ENCODE data around the gene CHKB. TPM values are rescaled to one million over a fixed set of nuclear protein-coding genes. Genes with fewer than 3 reads are reported as not detected.

Gene CHKB
- total and polyA plus RNA-seq, 7 donors, result 11.5 to 25.2 (median 13.6) TPM

DNA sequence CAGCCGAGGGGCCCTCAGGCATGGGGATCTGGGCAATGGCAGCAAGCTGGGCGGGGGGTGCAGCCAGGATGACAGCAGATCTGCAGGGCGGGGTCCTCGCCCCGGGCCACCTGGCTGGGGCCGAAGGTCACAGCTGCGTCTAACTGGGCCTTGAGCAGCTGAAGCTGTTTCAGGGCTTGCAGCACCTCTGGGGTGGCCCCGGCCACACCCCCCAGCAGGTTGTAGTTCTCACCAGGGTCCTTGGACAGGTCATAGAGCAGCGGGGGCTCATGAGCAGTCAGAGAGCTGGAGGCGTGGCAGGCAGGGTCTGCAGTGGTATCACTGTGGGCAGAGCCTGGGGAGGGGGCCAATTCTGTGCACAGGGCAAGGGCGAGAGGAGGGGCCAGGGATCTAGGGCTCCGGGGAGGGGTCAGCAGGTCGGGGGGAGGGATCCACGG lies 42.5 kb upstream of the CHKB start:
- Histone ChIP-seq H3K27me3 (ENCODE audit: insufficient read depth in 3 of 3, low read length in 2 of 3) (no peaks in the 10 kb centered on the region), H3K27ac (no peak overlapping the region), H3K9me3 (no peaks in the 10 kb centered on the region), H3K36me3 (ENCODE audit: insufficient read depth in 1 of 2, low read depth in 1 of 2) (peaks cover 0 to 17% of the 10 kb centered on the region in 2 donors), H3K4me1 (peaks cover 33% of the 10 kb centered on the region), H3K4me3 (no peak overlapping the region)
- DNase-seq (peak in 1 of 2 donors; percentile 54), ATAC-seq (no peak)
- intact Hi-C loops (cut with DNase I), result loop anchor here in 1 of 2 donors (5.0 kb wide), 1 partner anchor 77 kb away; no protein-coding TSS in a partner anchor
- 80 to 86% (median 84%) methylated on average over 14 of the region's 14 CpGs for WGBS, 3 donors
- TF ChIP-seq, protein P1, sequence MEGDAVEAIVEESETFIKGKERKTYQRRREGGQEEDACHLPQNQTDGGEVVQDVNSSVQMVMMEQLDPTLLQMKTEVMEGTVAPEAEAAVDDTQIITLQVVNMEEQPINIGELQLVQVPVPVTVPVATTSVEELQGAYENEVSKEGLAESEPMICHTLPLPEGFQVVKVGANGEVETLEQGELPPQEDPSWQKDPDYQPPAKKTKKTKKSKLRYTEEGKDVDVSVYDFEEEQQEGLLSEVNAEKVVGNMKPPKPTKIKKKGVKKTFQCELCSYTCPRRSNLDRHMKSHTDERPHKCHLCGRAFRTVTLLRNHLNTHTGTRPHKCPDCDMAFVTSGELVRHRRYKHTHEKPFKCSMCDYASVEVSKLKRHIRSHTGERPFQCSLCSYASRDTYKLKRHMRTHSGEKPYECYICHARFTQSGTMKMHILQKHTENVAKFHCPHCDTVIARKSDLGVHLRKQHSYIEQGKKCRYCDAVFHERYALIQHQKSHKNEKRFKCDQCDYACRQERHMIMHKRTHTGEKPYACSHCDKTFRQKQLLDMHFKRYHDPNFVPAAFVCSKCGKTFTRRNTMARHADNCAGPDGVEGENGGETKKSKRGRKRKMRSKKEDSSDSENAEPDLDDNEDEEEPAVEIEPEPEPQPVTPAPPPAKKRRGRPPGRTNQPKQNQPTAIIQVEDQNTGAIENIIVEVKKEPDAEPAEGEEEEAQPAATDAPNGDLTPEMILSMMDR (IDR thresholded peaks at IDR 0.05), result no peak

DNA sequence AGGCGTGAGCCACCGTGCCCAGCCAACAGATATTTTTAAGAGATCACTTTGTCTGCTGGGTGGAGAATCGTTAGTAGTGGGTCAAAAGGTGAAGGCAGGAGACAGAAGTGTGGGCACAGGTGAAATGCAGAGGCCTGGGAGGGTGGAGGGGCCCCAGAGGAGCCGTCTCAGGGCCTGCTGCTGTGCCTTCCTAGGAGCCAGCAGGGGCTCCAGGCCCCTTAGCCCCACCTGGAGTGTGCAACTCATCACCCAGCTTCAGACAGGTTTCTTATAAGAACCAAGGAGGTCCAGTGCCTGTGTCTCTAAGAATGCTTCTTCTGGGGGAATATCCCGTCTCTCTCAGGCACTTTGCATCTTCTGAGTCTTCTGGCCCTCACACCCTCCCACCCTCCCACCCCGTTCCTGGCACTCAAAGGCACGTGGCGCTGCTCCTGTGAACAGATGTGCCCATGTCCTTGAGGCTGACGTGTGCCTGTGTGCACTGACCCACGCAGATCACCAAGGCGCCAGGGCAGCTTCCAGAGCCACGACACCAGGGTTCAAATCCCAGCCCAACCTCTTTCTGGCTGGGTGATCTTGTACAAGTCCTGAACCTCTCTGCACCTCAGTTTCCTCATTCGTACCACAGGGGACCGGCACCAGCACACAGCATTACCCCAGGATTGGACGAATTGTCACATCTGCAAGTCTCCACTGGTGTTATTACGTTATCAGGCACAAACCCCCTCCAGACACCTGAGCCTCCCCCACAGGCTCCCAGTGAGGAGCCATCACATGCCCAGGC lies 41.9 kb upstream of the CHKB start:
- Histone ChIP-seq H3K4me1 (peaks cover 33% of the 10 kb centered on the region), H3K4me3 (no peak overlapping the region), H3K36me3 (ENCODE audit: insufficient read depth in 1 of 2, low read depth in 1 of 2) (peaks cover 0 to 17% of the 10 kb centered on the region in 2 donors), H3K27me3 (ENCODE audit: insufficient read depth in 3 of 3, low read length in 2 of 3) (no peaks in the 10 kb centered on the region), H3K9me3 (no peaks in the 10 kb centered on the region), H3K27ac (no peak overlapping the region)
- intact Hi-C loops (cut with DNase I), result loop anchor here (5.0 kb wide), 4 partner anchors 42 to 92 kb away; partner anchors contain the start of genes CHKB (in 1 of the 2), CPT1B (in 1 of the 2) and TYMP (in 1 of the 2)
- DNase-seq (no peak), ATAC-seq (no peak)
- 66 to 74% (median 72%) methylated on average over 16 of the region's 16 CpGs for WGBS, 3 donors
- TF ChIP-seq, protein P1 (IDR thresholded peaks at IDR 0.05), result no peak

DNA sequence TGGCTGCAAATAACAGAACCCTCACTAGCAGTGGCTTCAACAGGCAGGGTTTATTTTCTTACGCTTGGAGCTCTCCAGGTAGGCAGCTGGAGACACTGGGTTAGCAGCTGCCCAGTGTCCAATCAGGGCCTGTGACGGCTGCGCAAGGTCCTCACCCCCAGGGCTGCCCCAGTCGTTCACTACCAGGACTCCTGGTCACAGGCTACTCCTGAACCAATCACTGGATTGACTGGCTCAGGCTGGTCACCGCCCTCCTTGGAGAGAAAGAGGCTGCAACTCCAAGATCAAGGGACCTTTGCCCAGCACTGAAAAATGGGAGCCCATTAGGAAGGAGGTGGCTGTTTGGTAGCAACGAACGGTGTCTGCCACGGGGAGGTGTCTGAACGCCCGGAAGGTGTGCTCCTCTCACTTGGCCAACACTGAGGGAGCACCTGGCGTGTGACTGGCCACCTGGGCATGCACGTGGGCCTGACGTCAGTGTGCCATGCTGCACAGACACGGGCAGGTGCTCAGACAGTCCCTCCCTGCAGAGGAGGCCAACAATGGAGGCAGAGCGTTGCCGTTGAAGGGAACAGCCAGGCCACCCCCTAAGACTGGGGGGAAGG lies 40.2 kb upstream of the CHKB start:
- WGBS, 3 donors, result 45 to 66% (median 47%) methylated on average over 16 of the region's 16 CpGs
- TF ChIP-seq, protein P1 (IDR thresholded peaks at IDR 0.05), result no peak
- Histone ChIP-seq H3K27ac (no peak overlapping the region), H3K4me1 (peaks cover 33% of the 10 kb centered on the region), H3K9me3 (no peaks in the 10 kb centered on the region), H3K27me3 (ENCODE audit: insufficient read depth in 3 of 3, low read length in 2 of 3) (no peaks in the 10 kb centered on the region), H3K36me3 (ENCODE audit: insufficient read depth in 1 of 2, low read depth in 1 of 2) (peaks cover 0 to 17% of the 10 kb centered on the region in 2 donors), H3K4me3 (peak overlapping the region; percentile 19)
- peak in 3 of 4 donors; percentile 31 to 47 (median 41) for ATAC-seq
- intact Hi-C loops (cut with DNase I), result loop anchor here (5.0 kb wide), 3 partner anchors 41 to 91 kb away; partner anchors contain the start of genes CHKB (in 1 of the 2), CPT1B (in 1 of the 2) and TYMP (in 1 of the 2)
- DNase-seq, result no peak

DNA sequence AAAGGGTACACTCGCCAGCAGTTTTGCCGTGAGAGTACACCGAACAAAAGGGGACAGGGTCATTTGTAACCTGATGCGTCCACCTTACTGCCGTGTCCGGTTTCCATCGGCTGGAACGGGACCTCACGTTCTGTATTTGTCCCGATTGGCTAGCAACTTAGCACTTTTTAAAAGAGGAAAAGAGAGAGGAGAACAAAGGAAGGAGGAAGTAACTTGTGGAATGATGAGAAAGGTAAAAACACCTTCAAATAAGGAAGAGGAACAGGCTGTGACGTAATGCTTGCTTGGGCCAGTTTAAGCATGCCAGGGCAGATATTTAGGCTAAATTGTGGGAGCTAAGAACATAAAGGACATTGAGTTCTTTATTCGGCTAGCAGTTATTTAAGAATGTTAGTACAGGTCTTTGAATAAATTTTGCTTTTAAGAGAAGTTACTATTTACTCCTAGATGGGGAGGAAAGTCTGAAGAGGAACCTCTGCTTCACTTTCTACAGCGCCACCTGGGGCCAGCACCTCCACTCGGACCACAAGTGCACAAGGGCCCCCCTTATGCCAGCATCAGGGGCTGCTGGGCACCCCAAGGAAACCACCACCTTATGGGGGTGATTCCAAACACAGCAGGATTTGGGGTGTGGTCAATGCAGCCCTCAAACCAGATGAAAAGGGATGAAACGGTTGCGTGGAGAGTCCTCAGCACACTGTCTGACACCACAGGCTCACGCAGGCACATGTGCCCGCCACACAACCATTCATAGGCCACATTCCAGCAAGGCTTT lies 39.5 kb upstream of the CHKB start:
- WGBS, 3 donors, result 14 to 15% (median 14%) methylated on average over 18 of the region's 18 CpGs
- peak overlapping the region; percentile 48 for H3K27ac ChIP-seq
- peak in 3 of 4 donors; percentile 6 to 10 (median 9) for ATAC-seq
- TF ChIP-seq, protein P1 (IDR thresholded peaks at IDR 0.05), result no peak
- H3K36me3 ChIP-seq (ENCODE audit: insufficient read depth in 1 of 2, low read depth in 1 of 2), result peaks cover 0 to 17% of the 10 kb centered on the region in 2 donors
- H3K27me3 ChIP-seq (ENCODE audit: insufficient read depth in 3 of 3, low read length in 2 of 3), result no peaks in the 10 kb centered on the region
- H3K4me1 ChIP-seq, result peaks cover 30% of the 10 kb centered on the region
- intact Hi-C loops (cut with DNase I), result loop anchor here (5.0 kb wide), 3 partner anchors 40 to 90 kb away; partner anchors contain the start of genes CHKB (in 1 of the 2), CPT1B (in 1 of the 2) and TYMP (in 1 of the 2)
- no peak for DNase-seq
- peak overlapping the region; percentile 19 for H3K4me3 ChIP-seq
- H3K9me3 ChIP-seq, result no peaks in the 10 kb centered on the region
